HepG2 (cell line): ENCODE data around the gene RGL1. TPM values are rescaled to one million over a fixed set of nuclear protein-coding genes. Genes with fewer than 3 reads are reported as not detected.

Source experiments
- ATAC-seq: fragments of 200-7000 bp; cut with Tn5 transposase; 3 replicates; pipeline ENCODE4 v1.9.1; 2020; ENCODE audit warnings: mild to moderate bottlenecking, moderate library complexity
- BruUV-seq: library from RNA; stranded (reverse); fragments of 400-500 nt; replicated peaks from 2 replicates; lab custom pipeline; 2021; lab: Mats Ljungman, UMichigan
- CTCF ChIA-PET: fragments of 300-600 bp; formaldehyde crosslinking; extraction: SDS; loops from one replicate; lab custom pipeline; 2021; ENCODE audit warnings: low total read pairs, inconsistent platforms, low intra/inter-chr PET ratio; lab: Yijun Ruan, JAX
- POLR2A ChIA-PET: fragments of 350-600 bp; sonication (Branson Sonifier 250); formaldehyde crosslinking; loops from one replicate; lab custom pipeline; 2020; ENCODE audit warnings: antibody characterized with exemption, inconsistent platforms; lab: Yijun Ruan, JAX
- DNase-seq: peaks from one replicate; pipeline ENCODE4 v3.0.0-alpha.2; 2015; ENCODE audit warnings: low spot score
- FAIRE-seq: peaks from 3 replicates; lab custom pipeline; 2011; peaks lifted over from hg19 to GRCh38; lab: Jason Lieb, UNC
- H2AFZ ChIP-seq: one replicate; pipeline ENCODE4 v1.6.1; 2011; ENCODE audit warnings: low read length, inconsistent platforms
- H3K27ac ChIP-seq: fragments of 300-600 bp; 3 replicates; pipeline ENCODE4 v1.8.0; 2011; ENCODE audit warnings: mixed run types, mild to moderate bottlenecking, mixed read lengths, low read length, inconsistent platforms; ENCODE audit not compliant: insufficient read depth; ENCODE audit errors: extremely low read length
- H3K27me3 ChIP-seq, 2 experiments: fragments of 200-600 bp in 1 of 2; 2 replicates in 1 of 2; 3 replicates in 1 of 2; pipeline versions ENCODE4 v1.6.0 to v1.8.0; 2011; ENCODE audit warnings: low read length in 2 of 2, mild to moderate bottlenecking in 2 of 2, moderate library complexity in 2 of 2, inconsistent platforms in 1 of 2; ENCODE audit not compliant: insufficient read depth in 2 of 2, control insufficient read depth in 1 of 2
- H3K36me3 ChIP-seq, 2 experiments: fragments of 200-600 bp in 1 of 2; replicated peaks in 1 of 2; 2 replicates in 1 of 2; 3 replicates in 1 of 2; pipeline versions ENCODE4 v1.5.1 to v1.8.0; 2011; ENCODE audit warnings: low read length in 2 of 2, inconsistent platforms in 1 of 2; ENCODE audit not compliant: insufficient read depth in 2 of 2, control insufficient read depth in 1 of 2
- H3K4me1 ChIP-seq: 2 replicates; pipeline ENCODE4 v1.5.1; 2012; ENCODE audit warnings: low read length, inconsistent platforms; ENCODE audit not compliant: insufficient read depth
- H3K4me2 ChIP-seq: 2 replicates; pipeline ENCODE4 v1.6.0; 2011; ENCODE audit warnings: low read depth, low read length, inconsistent platforms
- H3K4me3 ChIP-seq, 3 experiments: fragments of 200-600 bp in 1 of 3; sonication (generic), shearing (Covaris generic) in 1 of 3; replicated peaks in 1 of 3; 2 replicates each; pipeline ENCODE4 v1.5.1; 2011 to 2016; ENCODE audit warnings: low read length in 3 of 3, inconsistent platforms in 2 of 3, low read depth in 2 of 3, mild to moderate bottlenecking in 2 of 3, control low read depth in 1 of 3, mixed read lengths in 1 of 3; ENCODE audit not compliant: insufficient read depth in 1 of 3
- H3K79me2 ChIP-seq: one replicate; pipeline ENCODE4 v1.6.1; 2011; ENCODE audit warnings: low read length, inconsistent platforms; ENCODE audit not compliant: insufficient read depth
- H3K9ac ChIP-seq: 2 replicates; pipeline ENCODE4 v1.6.0; 2011; ENCODE audit warnings: mild to moderate bottlenecking, low read depth, low read length, inconsistent platforms; ENCODE audit not compliant: insufficient read depth
- H3K9me3 ChIP-seq: 2 replicates; pipeline ENCODE4 v1.5.1; 2012; ENCODE audit warnings: mild to moderate bottlenecking, low read length
- H4K20me1 ChIP-seq: 2 replicates; pipeline ENCODE4 v1.6.0; 2011; ENCODE audit warnings: inconsistent platforms, mild to moderate bottlenecking, low read length, moderate library complexity; ENCODE audit not compliant: insufficient read depth
- AKNA ChIP-seq: sonication (generic); formaldehyde crosslinking; IDR thresholded peaks from 2 replicates; pipeline ENCODE4 v1.4.0; 2020; ENCODE audit warnings: missing genetic modification reagents, borderline replicate concordance
- RBM22 ChIP-seq: fragments of 200-400 bp; formaldehyde crosslinking; optimal IDR thresholded peaks from 2 replicates; pipeline ENCODE3; 2017; ENCODE audit warnings: mild to moderate bottlenecking, low read length, moderate library complexity
- ZNF230 ChIP-seq: sonication (generic); formaldehyde crosslinking; IDR thresholded peaks from 2 replicates; pipeline ENCODE4 v1.4.0; 2020; ENCODE audit warnings: mild to moderate bottlenecking, missing genetic modification reagents
- ZNF891 ChIP-seq: sonication (generic); formaldehyde crosslinking; IDR thresholded peaks from 2 replicates; pipeline ENCODE4 v1.5.0; 2020; ENCODE audit warnings: mild to moderate bottlenecking, missing genetic modification reagents
- WGBS: methylation state at CpG from one replicate; pipeline ENCODE4 v1.1.6; 2017; ENCODE audit warnings: low lambda C conversion rate; 5-methylcytosine and 5-hydroxymethylcytosine counted together
- in situ Hi-C: cut with HindIII; loops from 2 replicates; pipeline ENCODE4 v1.10.0; 2017; ENCODE audit warnings: low pct_unique_long_range_greater_than_20kb; ENCODE audit not compliant: extremely low pct_ligation_motif_present
- intact Hi-C: fragments of 100-400 bp; cut with micrococcal nuclease; formaldehyde crosslinking; loops from one replicate; pipeline ENCODE4 v1.10.0; 2022; ENCODE audit not compliant: unreplicated experiment
- polyA plus RNA-seq, 8 experiments: library from polyadenylated mRNA; depleted of rRNA in 3 of 8; stranded (reverse) in 7 of 8; unstranded in 1 of 8; fragments of >200 nt; fragmentation: Illumina TruSeq in 4 of 8; extraction: Trizol in 4 of 8; gene quantifications; 2 replicates each; pipeline versions ENCODE4 v1.2.1 to v1.2.3, GENCODE V29; 2011 to 2016; ENCODE audit warnings: low read depth in 4 of 8, missing spikeins in 1 of 8, mixed read lengths in 1 of 8; ENCODE audit not compliant: insufficient read depth in 1 of 8
- total RNA-seq, 5 experiments: library from RNA; depleted of rRNA; stranded (reverse); fragments of >200 nt; fragmentation: Illumina TruSeq; extraction: Trizol; gene quantifications; 2 replicates each; pipeline ENCODE4 v1.2.3, GENCODE V29; 2016; ENCODE audit warnings: low read depth in 1 of 5

Gene RGL1
- total and polyA plus RNA-seq, 2 of the 13 experiments (the other 11 are each of a cell fraction or from before 2014, with no cell fraction given), result 3.5 to 4.7 TPM

DNA sequence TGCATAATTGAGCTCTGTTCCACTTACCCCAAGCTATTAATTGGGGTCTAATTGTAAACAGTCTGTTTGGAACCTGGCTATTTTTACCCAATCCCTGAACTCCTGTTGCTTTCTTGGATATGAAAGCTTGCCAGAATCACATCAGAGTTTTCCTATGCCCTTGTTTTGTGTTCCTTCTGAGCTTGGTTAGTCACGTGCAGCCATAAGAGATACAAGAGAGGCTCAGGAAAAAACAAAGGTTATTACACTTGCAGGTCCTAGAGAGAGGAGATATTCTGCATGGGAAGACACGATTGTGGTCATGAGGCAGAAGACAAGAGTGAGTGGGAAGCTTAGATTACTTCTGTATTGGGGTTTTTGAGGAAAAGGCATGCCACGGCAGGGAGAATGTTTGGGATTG, 46.0 kb upstream of the RGL1 start (continued):
- no peak for TF ChIP-seq AKNA (CRISPR knock-in tag)
- no peak for TF ChIP-seq ZNF230 (CRISPR knock-in tag)
- TF ChIP-seq ZNF891 (CRISPR knock-in tag), result no peak

GRCh38 chr1:183760661-183761060, 44.3 kb upstream of the RGL1 start:
- H3K27me3 ChIP-seq, result no peaks in the 10 kb centered on the region
- no peak for FAIRE-seq
- TF ChIP-seq RBM22, result no peak
- TF ChIP-seq, all 625 proteins: peak for 0
- Histone ChIP-seq H3K4me1 (no peaks in the 10 kb centered on the region), H3K27ac (no peak overlapping the region), H3K4me3 (no peak overlapping the region), H3K36me3 (no peaks in the 10 kb centered on the region), H2AFZ (no peak overlapping the region), H3K79me2 (no peaks in the 10 kb centered on the region), H3K4me2 (no peak overlapping the region), H3K9me3 (no peaks in the 10 kb centered on the region), H3K9ac (no peak overlapping the region), H4K20me1 (no peaks in the 10 kb centered on the region)
- BruUV-seq, result no TSS peak
- in situ Hi-C loops (no loop called here), intact Hi-C loops (no loop called here)
- ChIA-PET CTCF (no interaction called here), POLR2A (no interaction called here)
- no peak for DNase-seq
- no peak for ATAC-seq
- 80% methylated on average over 2 of the region's 2 CpGs for WGBS
